ENCODE results near the gene MEAK7.
A peak's percentile ranks its signal among the peaks of the same experiment; 100 is the strongest.

Gene MEAK7

GRCh38 chr16:84481051-84481735 lies 23.3 kb downstream of the MEAK7 start:
- Mint-ChIP-seq H3K4me3 (no peak overlapping the region), H3K36me3 (peaks cover 2% of the 10 kb centered on the region), H3K4me1 (ENCODE audit: low read depth) (no peaks in the 10 kb centered on the region), H3K27ac (no peak overlapping the region), H3K9me3 (ENCODE audit: low read depth) (no peaks in the 10 kb centered on the region), H3K27me3 (no peaks in the 10 kb centered on the region)

GRCh38 chr16:84479716-84480450 lies 24.6 kb downstream of the MEAK7 start:
- H3K27me3 Mint-ChIP-seq, result no peaks in the 10 kb centered on the region
- no peaks in the 10 kb centered on the region for H3K9me3 Mint-ChIP-seq (ENCODE audit: low read depth)
- H3K36me3 Mint-ChIP-seq, result peaks cover 6% of the 10 kb centered on the region
- no peak overlapping the region for H3K27ac Mint-ChIP-seq
- H3K4me1 Mint-ChIP-seq (ENCODE audit: low read depth), result no peaks in the 10 kb centered on the region
- H3K4me3 Mint-ChIP-seq, result no peak overlapping the region

- Mint-ChIP-seq H3K27ac (peak overlapping the region; percentile 41), H3K27me3 (no peaks in the 10 kb centered on the region), H3K36me3 (peaks cover 9% of the 10 kb centered on the region), H3K4me1 (ENCODE audit: low read depth) (no peaks in the 10 kb centered on the region), H3K4me3 (no peak overlapping the region), H3K9me3 (ENCODE audit: low read depth) (no peaks in the 10 kb centered on the region)
Observed at GRCh38 chr16:84478172-84478947, 26.1 kb downstream of the MEAK7 start.

- Mint-ChIP-seq H3K4me1 (ENCODE audit: low read depth) (no peaks in the 10 kb centered on the region), H3K36me3 (peaks cover 11% of the 10 kb centered on the region), H3K27ac (no peak overlapping the region), H3K4me3 (no peak overlapping the region), H3K27me3 (no peaks in the 10 kb centered on the region), H3K9me3 (ENCODE audit: low read depth) (no peaks in the 10 kb centered on the region)
Observed at GRCh38 chr16:84477661-84478060, 26.8 kb downstream of the MEAK7 start.

- Mint-ChIP-seq H3K36me3 (peaks cover 16% of the 10 kb centered on the region), H3K4me1 (ENCODE audit: low read depth) (no peaks in the 10 kb centered on the region), H3K27me3 (no peaks in the 10 kb centered on the region), H3K4me3 (no peak overlapping the region), H3K27ac (no peak overlapping the region), H3K9me3 (ENCODE audit: low read depth) (peaks cover 5% of the 10 kb centered on the region)
Observed at GRCh38 chr16:84476401-84476800, 28.1 kb downstream of the MEAK7 start.

GRCh38 chr16:84475643-84476240 lies 28.7 kb downstream of the MEAK7 start:
- Mint-ChIP-seq H3K27me3 (no peaks in the 10 kb centered on the region), H3K4me3 (no peak overlapping the region), H3K36me3 (peaks cover 16% of the 10 kb centered on the region), H3K4me1 (ENCODE audit: low read depth) (no peaks in the 10 kb centered on the region), H3K9me3 (ENCODE audit: low read depth) (peaks cover 5% of the 10 kb centered on the region), H3K27ac (no peak overlapping the region)

- Mint-ChIP-seq H3K36me3 (peaks cover 23% of the 10 kb centered on the region), H3K4me1 (ENCODE audit: low read depth) (no peaks in the 10 kb centered on the region), H3K4me3 (no peak overlapping the region), H3K27ac (no peak overlapping the region), H3K27me3 (no peaks in the 10 kb centered on the region), H3K9me3 (ENCODE audit: low read depth) (peaks cover 14% of the 10 kb centered on the region)
Observed at GRCh38 chr16:84471966-84472365, 32.5 kb downstream of the MEAK7 start.

GRCh38 chr16:84471316-84471715 lies 33.1 kb downstream of the MEAK7 start:
- Mint-ChIP-seq H3K36me3 (peaks cover 28% of the 10 kb centered on the region), H3K27ac (no peak overlapping the region), H3K9me3 (ENCODE audit: low read depth) (peaks cover 19% of the 10 kb centered on the region), H3K4me1 (ENCODE audit: low read depth) (no peaks in the 10 kb centered on the region), H3K4me3 (no peak overlapping the region), H3K27me3 (no peaks in the 10 kb centered on the region)

GRCh38 chr16:84467709-84468108 lies 36.8 kb downstream of the MEAK7 start:
- H3K27ac Mint-ChIP-seq, result no peak overlapping the region
- no peak overlapping the region for H3K4me3 Mint-ChIP-seq
- H3K9me3 Mint-ChIP-seq (ENCODE audit: low read depth), result peaks cover 22% of the 10 kb centered on the region
- H3K4me1 Mint-ChIP-seq (ENCODE audit: low read depth), result no peaks in the 10 kb centered on the region
- no peaks in the 10 kb centered on the region for H3K27me3 Mint-ChIP-seq
- peaks cover 25% of the 10 kb centered on the region for H3K36me3 Mint-ChIP-seq

GRCh38 chr16:84467256-84467655 lies 37.2 kb downstream of the MEAK7 start:
- H3K27me3 Mint-ChIP-seq, result no peaks in the 10 kb centered on the region
- no peak overlapping the region for H3K4me3 Mint-ChIP-seq
- no peak overlapping the region for H3K27ac Mint-ChIP-seq
- no peaks in the 10 kb centered on the region for H3K4me1 Mint-ChIP-seq (ENCODE audit: low read depth)
- H3K36me3 Mint-ChIP-seq, result peaks cover 24% of the 10 kb centered on the region
- peaks cover 22% of the 10 kb centered on the region for H3K9me3 Mint-ChIP-seq (ENCODE audit: low read depth)

- Mint-ChIP-seq H3K36me3 (peaks cover 22% of the 10 kb centered on the region), H3K27ac (no peak overlapping the region), H3K27me3 (no peaks in the 10 kb centered on the region), H3K4me1 (ENCODE audit: low read depth) (no peaks in the 10 kb centered on the region), H3K9me3 (ENCODE audit: low read depth) (peaks cover 19% of the 10 kb centered on the region), H3K4me3 (no peak overlapping the region)
Observed at GRCh38 chr16:84466692-84467091, 37.8 kb downstream of the MEAK7 start.

- H3K27ac Mint-ChIP-seq, result no peak overlapping the region
- no peaks in the 10 kb centered on the region for H3K4me1 Mint-ChIP-seq (ENCODE audit: low read depth)
- peaks cover 20% of the 10 kb centered on the region for H3K36me3 Mint-ChIP-seq
Observed at GRCh38 chr16:84465154-84465553, 39.3 kb downstream of the MEAK7 start.

GRCh38 chr16:84464116-84464515 lies 40.3 kb downstream of the MEAK7 start:
- Mint-ChIP-seq H3K27me3 (no peaks in the 10 kb centered on the region), H3K9me3 (ENCODE audit: low read depth) (peaks cover 18% of the 10 kb centered on the region), H3K27ac (no peak overlapping the region), H3K36me3 (peaks cover 20% of the 10 kb centered on the region), H3K4me3 (no peak overlapping the region), H3K4me1 (ENCODE audit: low read depth) (no peaks in the 10 kb centered on the region)

More at GRCh38 chr16:84465154-84465553, 39.3 kb downstream of the MEAK7 start:
- H3K9me3 Mint-ChIP-seq (ENCODE audit: low read depth), result peaks cover 18% of the 10 kb centered on the region
- H3K4me3 Mint-ChIP-seq, result no peak overlapping the region
- no peaks in the 10 kb centered on the region for H3K27me3 Mint-ChIP-seq

GRCh38 chr16:84463221-84463620 lies 41.2 kb downstream of the MEAK7 start:
- H3K9me3 Mint-ChIP-seq (ENCODE audit: low read depth), result peaks cover 18% of the 10 kb centered on the region
- H3K4me3 Mint-ChIP-seq, result no peak overlapping the region
- H3K27me3 Mint-ChIP-seq, result no peaks in the 10 kb centered on the region
- peaks cover 20% of the 10 kb centered on the region for H3K36me3 Mint-ChIP-seq
- H3K27ac Mint-ChIP-seq, result no peak overlapping the region
- no peaks in the 10 kb centered on the region for H3K4me1 Mint-ChIP-seq (ENCODE audit: low read depth)
